Uterus (tissue), 2 donors: Measurements from ENCODE around the gene SERGEF.

Experiments
- CTCF ChIP-seq, 4 experiments: fragments of 200-600 bp in 2 of 4; fragments of 450-650 bp in 2 of 4; sonication (generic) in 2 of 4; IDR thresholded peaks; one replicate each; pipeline ENCODE4 v1.5.1; 2016 to 2019; ENCODE audit warnings: antibody characterized with exemption in 4 of 4, mild to moderate bottlenecking in 2 of 4, moderate library complexity in 1 of 4
- POLR2A ChIP-seq, 2 donors: fragments of 450-650 bp; IDR thresholded peaks; one replicate each; pipeline ENCODE4 v1.6.1; 2016; ENCODE audit warnings: antibody characterized with exemption in 2 of 2, mild to moderate bottlenecking in 1 of 2, moderate library complexity in 1 of 2

- no peak for TF ChIP-seq CTCF (IDR thresholded peaks at IDR 0.05)
- TF ChIP-seq POLR2A (IDR thresholded peaks at IDR 0.05): no peak
Measured at GRCh38 chr11:17890325-17890724, 122.5 kb downstream of the SERGEF start.
